ENCODE results near the gene GATA5.

The GATA5 gene

DNA sequence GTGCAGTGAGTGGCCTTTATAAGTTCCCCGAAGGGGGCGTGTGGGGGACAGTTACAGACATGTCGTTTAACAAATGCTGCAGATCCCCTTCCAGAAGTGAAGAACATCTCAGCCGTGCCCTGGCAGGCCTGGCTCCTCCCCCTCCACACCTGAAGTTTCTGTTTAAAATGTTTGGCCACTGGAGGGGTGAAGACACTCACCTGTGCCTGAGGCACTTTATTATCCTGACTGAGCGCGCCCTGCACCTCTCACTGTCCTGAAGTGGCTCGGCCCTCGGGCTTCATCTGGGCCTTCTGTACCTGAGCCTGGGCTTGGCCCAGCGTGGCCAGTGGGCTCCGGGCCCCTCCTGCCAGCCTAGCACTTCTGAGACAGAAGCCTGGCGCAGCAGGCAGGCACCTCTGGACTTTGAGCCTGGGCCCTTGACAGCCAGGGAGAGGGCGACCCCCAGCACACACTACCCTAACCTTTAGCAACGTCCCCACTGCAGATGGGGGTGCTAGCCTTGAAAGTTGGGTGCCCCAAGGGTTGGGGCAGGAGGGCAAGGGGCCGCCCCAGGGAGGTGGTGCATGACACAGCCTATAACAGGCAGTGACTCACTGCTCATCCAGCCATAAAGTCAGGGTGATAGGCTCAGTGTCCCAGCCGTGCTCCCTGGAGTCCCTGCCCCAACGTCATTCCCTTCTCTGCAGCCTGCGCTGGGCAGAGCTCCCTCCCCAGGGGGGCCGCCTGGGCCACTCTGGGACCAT, 13.6 kb upstream of the GATA5 start:
- no peak for DNase-seq
- intact Hi-C loops (cut with DNase I) = no loop called here

DNA sequence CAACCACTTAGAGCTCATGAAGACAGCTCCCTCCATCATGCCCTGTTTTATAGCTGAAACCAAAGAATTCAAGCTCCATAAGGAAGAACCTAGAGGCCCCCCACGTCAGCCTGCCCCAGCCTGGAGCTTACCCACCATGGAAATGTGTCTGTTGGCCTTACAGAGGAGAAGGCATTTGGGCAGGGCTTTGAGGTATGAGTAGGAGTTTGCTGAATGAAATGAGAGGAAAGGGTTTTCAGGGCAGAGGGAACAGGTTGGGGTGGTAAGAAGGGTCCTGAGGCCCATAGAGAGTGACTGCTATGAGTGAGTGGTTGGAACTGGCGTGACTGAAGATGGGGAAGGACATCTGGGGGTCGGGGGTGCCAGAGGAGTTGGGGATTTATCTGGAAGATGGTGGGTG, 12.7 kb upstream of the GATA5 start:
- intact Hi-C loops (cut with DNase I) = no loop called here
- DNase-seq = no peak

DNA sequence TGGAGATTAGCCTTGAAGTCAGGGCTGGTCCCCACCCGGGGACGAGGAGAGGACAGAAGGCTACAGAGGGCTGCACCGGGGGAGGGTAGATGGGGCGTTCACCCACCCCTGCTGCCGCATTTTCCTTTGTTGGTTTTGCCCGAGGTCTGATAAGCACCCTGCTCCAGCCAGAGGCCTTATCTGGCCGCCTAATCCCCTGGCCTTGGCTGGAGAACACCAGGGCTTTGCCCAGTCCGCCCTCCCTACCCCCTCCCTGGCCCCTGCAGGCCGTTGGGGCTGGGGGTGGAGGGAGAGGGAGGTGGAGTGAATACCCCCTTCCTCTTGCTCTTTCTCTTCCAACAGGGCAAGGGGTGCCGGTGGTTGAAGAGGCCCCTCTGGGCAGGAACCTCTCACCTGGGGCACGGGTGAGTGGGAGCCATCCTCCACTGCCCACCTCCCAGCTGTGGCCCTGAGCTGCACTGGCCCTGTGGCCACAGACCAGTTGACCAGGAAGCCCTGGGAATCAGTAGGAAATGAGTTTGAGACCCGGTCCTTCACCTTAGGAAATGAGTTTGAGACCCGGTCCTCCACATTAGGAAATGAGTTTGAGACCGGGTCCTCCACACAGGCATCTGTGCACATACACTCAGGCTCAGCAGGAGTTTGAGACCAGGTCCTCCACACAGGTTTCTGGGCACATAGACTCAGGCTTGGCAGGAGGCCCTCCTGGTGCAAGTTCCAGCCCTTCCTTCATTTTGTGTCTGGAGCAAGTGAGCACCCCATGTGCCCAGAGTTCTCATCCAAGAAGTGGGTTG, 12.0 kb upstream of the GATA5 start:
- DNase-seq = no peak
- intact Hi-C loops (cut with DNase I) = no loop called here

DNA sequence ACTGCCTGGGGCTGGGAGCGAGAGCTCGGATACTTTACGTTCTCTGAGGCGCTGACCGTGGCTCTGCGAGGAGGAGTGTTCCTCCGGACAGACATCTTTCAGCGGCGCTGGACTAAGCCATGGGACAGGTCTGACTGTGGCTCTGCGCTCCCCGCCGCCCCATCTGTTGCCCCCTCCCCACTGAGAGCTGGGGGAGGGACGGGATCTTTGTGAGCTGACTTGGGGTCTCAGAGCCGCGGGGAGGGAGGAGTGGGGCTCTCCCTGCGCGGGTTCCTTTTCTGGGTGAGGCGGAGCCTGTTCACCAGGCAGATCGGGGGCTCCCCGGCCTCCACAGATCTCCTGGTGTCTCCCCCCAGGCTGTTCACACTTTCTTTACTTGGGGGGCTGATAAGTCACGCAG, 11.3 kb upstream of the GATA5 start:
- intact Hi-C loops (cut with DNase I) = no loop called here

DNA sequence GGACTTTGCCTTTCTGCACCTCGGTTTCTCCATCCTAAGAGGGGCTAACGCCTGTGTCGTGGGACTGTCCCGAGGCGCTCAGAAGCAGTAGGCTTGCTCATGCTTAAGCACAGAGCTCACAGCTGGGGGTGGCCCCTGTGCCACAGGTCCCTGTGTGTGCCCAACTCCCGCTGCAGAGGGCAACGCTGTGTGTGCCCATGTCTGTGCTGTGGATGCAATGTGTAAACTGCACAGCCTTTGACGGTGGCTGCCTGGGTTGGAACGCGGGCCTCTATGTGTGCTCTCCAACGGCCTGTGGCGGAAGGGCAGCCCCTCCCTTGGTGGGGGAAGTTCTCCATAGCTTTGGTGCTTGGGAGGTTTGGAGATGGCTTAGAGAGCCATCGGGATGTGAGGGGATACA, 10.7 kb upstream of the GATA5 start:
- no peak for DNase-seq
- intact Hi-C loops (cut with DNase I) = no loop called here

More for the DNA sequence above, 11.3 kb upstream of the GATA5 start:
- no peak for DNase-seq

DNA sequence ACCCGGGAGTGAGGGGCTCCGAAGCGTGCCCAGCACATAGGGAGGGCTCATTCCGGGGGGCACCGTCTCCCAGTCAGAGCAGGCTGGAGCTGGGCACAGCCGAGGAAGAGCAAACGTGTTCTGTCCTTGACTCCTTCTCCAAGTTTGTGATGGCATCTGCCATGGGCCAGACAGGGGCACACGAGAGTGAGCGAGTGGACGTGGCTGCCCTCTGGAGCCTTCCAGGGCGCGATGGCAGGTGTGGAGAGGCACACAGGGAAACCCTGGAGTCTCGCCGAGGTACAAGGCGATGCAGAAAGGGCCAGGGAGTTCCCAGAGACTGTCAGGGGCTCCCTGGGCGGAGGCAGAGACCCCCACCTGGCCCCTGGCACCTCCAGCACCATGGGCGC, 9.9 kb upstream of the GATA5 start:
- intact Hi-C loops (cut with DNase I) = no loop called here
- DNase-seq = no peak

DNA sequence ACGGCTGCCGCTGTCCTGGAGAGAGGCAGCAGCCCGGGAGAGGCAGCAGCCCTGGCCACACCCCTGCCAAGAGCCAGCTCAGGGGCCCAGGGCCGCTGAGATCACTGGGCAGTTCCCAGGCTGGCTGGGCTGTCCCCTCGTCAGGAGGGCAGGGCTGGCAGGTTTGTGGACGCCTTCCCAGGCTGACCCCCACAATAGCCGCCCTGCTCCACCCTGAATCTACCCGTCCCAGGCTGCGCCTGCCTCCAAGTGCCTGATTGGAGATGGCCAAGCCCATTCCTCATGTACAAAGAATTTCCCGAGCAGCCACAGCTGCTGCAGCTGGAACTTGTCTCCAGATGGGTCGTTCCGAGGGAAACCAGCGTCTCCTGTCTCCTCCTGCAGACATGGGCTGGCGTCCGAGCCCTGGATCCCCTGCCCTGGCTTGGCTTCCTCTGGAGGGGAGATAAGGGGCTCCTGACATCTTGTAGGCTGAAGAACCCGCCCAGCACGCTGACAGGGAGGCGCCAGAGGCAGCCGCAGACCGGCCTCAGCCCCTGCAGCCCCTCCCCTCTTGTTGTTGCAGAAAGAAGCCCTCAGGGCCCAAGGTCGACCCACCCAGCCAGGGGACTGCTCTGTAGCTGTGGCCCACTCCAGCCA, 9.4 kb upstream of the GATA5 start:
- DNase-seq = no peak
- intact Hi-C loops (cut with DNase I) = no loop called here

DNA sequence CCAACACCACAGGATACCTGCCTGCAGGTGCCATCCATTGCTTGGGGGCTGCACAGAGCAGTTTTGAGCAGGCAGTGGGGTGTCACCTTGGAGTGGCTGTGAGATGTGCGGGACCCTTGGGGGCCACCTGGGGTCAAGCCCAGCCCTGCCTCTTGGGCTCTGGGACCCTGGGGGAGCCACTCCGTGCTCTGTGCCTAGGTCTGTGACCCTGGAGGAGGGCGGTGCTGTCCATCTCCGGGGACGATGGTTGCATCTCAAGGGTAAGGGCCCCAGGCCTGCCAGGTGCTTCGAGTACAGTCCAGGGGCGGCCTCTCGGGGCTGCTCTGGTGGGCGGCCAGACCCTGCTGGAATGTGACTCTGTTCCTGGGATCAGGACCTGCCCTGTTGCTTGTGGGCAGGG, 8.7 kb upstream of the GATA5 start:
- intact Hi-C loops (cut with DNase I) = no loop called here
- no peak for DNase-seq

DNA sequence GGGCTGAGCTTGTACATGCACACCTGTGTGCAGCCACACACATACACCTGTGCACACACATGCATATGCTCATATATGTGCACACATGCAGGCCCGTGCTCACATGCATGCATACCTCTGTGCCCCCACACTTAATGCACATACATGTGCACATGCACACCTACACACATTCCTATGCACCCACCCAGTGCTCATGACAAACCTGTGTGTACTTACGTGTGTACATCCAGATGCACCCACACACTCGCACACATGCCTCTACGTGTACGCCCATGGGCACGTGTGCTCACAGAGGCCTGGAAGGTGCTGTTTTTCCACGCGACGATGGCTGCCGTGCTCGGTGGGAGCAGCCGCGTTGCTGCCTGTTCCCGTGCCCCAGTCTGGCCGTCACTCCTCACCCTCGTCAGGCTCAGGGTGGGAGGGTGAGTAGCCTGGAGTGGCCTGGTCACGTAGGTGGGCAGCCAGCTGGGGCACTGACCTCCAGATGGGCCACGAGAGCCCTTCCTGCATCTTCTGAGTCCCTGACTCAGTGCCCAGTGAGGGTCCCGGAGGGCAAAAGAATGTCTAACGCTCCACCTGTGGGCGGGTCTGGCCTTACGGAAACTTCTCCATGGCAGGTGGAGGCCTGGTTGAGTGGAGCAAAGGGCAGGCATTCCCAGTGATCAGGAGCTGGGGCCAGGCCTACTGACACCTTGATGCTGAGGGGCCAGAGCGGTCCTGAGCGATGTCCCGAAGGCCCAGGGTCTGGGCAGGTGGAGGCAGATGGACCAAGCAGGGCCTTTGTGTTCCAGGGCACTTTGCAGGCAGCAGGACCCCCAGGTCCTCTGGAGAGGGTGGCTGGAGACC, 8.0 kb upstream of the GATA5 start:
- DNase-seq = no peak
- intact Hi-C loops (cut with DNase I) = no loop called here

DNA sequence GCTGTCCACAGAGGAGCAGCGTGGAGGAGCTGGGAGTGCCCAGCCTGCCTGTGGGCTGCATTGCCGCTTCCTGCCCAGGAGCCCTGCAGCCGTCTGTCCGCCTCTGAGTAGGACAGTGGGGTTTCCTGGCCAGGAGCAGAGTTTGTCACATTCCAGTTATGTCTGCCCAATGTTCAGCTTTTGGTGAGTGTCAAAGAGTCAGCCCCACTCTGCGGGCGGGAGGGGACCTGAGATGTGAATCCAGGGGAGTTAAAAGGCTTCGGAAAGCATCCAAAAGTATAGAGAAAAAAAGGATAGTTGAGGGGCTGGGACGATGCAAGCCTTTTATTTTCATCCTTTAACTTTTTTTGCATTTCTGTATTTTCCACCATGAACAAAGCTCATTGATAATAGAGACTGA, 7.2 kb upstream of the GATA5 start:
- intact Hi-C loops (cut with DNase I) = no loop called here
- DNase-seq = no peak

DNA sequence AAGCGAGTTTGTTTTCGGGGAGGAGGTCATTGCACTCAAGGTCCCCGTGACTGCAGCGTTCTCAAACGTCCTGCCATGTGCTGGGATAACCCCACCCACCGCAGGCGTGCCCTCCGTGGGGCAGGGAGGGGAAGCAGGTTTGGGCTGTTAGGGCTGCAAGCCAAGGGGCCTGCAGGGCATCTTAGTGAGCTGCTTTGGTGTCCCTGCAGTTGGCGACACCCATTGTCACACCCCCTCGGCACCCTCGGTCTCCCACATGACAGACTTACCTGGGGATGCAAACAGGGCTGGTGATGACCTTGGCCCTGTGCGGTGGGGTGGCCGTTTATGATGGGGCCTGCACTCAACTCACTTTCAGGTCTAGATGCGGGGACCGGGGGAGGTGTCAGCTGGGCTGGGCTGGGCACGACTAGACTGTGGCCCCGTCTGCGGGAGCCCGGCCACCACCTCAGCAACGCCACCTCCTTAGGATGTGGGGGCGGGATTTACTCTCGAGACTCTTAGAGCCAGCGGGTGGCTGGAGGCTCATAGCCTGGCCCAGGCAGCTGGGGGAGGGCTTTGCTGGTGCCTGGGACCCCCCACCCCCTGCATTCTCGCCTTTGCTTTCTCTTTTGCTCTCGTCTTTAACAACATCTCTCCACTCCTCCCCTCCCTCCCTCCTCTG, 6.5 kb upstream of the GATA5 start:
- no peak for DNase-seq
- intact Hi-C loops (cut with DNase I) = no loop called here

DNA sequence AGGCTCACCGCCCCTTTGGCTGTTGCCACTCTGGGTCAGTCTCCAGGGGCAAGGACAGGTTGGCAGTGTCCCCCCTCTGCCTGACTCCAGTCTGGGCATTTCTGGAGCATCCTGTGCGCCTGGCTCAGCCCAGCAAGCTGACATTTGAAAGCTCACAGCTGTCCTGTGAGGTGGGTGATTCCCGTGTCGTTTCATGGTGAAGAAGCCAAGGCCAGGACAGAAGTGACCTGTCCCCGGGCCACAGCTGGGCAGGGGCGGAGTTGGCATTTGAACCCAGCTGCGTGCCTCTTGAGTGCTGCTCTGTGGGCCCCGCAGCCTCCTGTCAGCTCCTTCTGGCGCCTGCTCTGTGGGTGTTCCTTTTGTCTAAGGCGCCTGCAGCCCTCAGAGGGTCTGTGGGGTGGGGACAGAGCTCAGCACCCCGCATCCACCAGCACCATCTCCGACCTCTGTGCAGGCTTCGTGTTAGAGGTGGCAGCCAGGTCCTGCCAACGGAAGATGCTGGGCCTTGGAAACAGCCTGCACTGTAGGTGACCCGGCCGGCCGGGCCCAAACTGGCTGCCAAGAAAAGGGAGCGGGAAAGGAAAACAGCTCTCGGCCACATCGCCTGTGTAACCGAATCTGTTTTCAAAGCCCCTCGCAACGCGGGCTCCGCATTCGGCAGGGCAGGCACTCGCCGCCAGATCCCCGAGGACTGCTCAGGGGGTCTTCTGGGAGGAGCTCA, 5.8 kb upstream of the GATA5 start:
- DNase-seq = no peak
- intact Hi-C loops (cut with DNase I) = no loop called here

DNA sequence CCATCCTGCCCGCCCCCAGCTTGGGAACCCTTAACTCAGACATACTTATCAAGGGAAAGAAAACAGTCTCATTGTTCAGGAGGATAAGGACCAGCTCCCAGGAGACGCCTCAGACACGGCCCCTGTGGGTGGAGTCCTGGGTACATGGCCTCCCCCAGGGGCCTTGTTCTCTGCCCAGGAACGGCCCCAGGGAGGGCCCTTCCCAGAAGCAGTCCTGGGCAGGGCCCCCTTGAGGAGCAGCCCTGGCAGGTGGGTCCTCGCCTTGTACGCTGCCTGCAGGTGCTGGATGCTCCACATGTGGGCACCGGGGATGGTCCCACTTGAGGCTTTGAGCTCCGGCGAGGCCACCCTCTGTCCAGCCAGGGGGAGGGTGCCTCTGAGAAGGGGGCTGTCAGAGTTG, 4.5 kb upstream of the GATA5 start:
- no peak for DNase-seq
- intact Hi-C loops (cut with DNase I) = no loop called here

DNA sequence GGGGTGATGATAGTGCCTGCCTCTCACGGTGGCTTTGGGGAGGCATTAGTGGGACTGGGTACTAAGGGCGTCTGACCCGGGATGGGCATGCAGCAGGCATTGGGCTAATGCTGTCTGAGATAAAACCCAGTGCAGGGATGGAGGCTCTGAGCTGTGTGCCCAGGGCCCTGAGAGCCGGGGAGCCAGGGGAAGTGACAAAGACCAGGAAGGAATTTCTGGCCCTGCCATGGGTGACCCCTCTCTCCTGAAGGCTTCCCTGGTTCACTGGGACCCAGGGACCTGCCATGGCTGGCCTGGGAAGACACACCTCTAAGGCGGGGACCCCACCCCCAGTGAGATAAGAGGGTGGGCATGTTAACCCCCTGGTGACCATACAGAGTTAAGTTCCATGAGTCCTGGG, 3.9 kb upstream of the GATA5 start:
- intact Hi-C loops (cut with DNase I) = no loop called here
- no peak for DNase-seq

DNA sequence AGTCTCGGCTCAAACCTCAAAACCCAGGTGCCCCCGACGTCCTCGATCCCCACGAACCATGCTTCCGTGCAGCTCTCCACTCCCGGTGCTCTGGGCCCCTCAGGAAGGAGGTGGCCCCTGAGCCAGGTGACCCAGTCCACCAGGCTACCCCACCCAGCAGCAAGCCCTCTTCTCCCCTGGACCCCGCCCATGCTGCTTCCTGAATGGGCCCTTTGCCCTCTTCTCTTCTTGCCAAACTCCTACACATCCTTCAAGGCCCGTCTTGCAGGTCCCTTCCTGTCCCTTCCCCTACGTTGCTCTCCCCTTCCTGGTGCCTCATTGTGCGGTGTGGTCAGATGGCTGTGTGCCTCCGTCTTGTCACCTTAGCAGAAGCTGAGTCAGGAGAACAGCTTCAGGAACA, 3.4 kb upstream of the GATA5 start:
- intact Hi-C loops (cut with DNase I) = no loop called here
- DNase-seq = no peak

DNA sequence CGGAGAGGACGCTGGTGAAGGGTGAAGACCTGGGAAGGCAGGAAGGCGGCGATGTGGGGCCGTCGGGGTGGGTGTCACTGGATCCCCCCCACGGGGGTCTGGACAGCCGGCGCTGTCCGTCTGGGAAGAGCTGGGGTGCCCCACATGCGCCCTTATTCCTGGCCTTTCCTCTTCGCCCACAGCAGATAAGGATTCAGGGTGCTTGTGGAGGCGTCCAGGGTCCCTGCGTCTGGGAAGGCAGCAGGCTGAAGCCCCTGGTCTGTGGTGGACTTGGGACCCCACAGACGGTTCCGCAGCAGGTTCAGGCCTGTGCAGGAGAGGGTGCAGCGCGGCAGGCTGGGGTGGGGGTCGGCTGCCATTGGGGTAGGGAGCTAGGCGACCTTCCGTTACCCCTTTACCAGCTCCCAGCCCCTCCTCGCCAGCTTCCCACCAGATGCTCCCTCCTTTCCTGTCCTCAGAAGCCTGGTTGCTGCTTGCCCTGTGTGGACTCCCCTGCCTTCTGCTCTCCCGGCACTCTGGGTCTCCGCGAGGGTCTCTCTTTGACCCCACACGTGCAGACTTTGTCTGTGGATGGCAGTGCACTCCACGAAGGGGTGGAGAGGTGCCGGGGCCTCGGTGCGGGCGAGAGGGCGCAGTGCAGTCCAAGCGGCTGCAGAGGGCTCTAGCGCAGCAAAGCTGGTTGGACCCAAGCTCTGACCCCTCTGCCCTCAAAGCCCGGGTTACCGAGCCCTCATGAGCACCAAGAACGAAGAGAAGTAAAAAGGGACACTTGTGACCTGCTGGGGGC, 2.1 kb upstream of the GATA5 start:
- no peak for DNase-seq
- intact Hi-C loops (cut with DNase I) = no loop called here

DNA sequence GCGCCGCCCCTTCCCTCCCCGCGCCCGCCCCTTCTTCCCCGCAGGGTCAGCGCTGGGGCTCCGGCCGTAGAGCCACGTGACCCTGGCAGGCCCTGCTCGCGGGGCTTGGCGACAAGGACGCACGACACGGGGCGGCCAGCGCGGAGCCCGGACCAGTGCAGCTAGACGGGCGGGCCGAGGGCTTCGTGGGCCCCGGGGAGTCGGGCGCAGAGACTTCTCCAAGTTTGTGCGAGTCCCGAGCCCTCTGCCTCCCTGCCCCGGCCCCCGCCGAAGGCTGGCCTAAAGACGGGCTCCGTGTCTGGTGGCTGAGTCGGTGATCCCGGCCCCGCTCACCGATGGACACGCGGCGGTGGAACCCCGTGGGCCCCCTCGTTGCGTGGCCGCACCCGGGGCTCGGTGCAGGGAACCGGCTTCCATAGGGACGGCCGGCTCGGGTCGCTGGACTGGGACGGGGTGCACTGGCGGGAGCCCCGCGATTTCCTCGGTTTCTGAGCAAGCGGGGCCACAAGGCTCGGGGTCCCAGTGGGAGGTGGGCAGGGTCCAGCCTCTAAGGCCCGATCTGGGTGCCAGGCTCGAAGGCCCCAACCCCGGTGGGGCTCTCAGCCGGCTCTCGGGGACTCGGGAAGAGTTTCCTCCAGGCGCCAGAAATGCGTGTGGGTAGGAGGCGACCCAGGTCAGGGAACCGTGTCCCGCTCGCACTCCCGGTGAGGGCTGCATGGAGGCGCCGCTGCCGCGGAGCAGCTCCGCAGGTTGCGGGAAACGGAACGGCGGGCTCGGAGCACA, 452 bp upstream of the GATA5 start:
- DNase-seq = no peak
- intact Hi-C loops (cut with DNase I) = no loop called here
